ENCODE data around the gene SLC35E3. TPM values are rescaled to one million over a fixed set of nuclear protein-coding genes. Genes with fewer than 3 reads are reported as not detected.
"Not testable (repeated sequence)": the region's sequence is repeated elsewhere in the genome, so short reads cannot be mapped to it uniquely, and the experiment has no call there.

The SLC35E3 gene
- total RNA-seq, 1 donor = 5.8 TPM

- TF ChIP-seq CTCF (IDR thresholded peaks at IDR 0.05; ENCODE audit: extremely low read depth, low read depth, low read length) = no peak
- DNase-seq (ENCODE audit: insufficient read length, low spot score, missing footprints) = peak; percentile 39
- Histone ChIP-seq H3K4me2 (ENCODE audit: insufficient read depth, low read length) (peak overlapping the region; percentile 91), H3K4me3 (ENCODE audit: insufficient read depth, low read length) (no peak overlapping the region), H3K36me3 (ENCODE audit: insufficient read depth, low read length) (peaks cover 19% of the 10 kb centered on the region), H2AFZ (ENCODE audit: low read length) (no peak overlapping the region), H3K79me2 (ENCODE audit: insufficient read depth, low read length) (peaks cover 34% of the 10 kb centered on the region), H3K27me3 (ENCODE audit: insufficient read depth, low read length) (no peaks in the 10 kb centered on the region), H3K27ac (ENCODE audit: low read depth, low read length) (no peak overlapping the region), H4K20me1 (ENCODE audit: insufficient read depth, low read length) (peaks cover under 1% of the 10 kb centered on the region), H3K4me1 (ENCODE audit: insufficient read depth, low read length) (peaks cover 4% of the 10 kb centered on the region), H3K9me3 (ENCODE audit: low read depth, low read length) (no peaks in the 10 kb centered on the region)
Measured at GRCh38 chr12:68806488-68807237, 60.7 kb downstream of the SLC35E3 start.

- not testable (repeated sequence) for DNase-seq (ENCODE audit: insufficient read length, low spot score, missing footprints); H4K20me1 ChIP-seq (ENCODE audit: insufficient read depth, low read length); H3K27me3 ChIP-seq (ENCODE audit: insufficient read depth, low read length); H3K9me3 ChIP-seq (ENCODE audit: low read depth, low read length); H3K4me1 ChIP-seq (ENCODE audit: insufficient read depth, low read length)
- Histone ChIP-seq H3K4me2 (ENCODE audit: insufficient read depth, low read length) (peak overlapping the region; percentile 91), H3K4me3 (ENCODE audit: insufficient read depth, low read length) (peak overlapping the region; percentile 100), H3K27ac (ENCODE audit: low read depth, low read length) (peak overlapping the region; percentile 98), H2AFZ (ENCODE audit: low read length) (peak overlapping the region; percentile 68), H3K79me2 (ENCODE audit: insufficient read depth, low read length) (peaks cover 39% of the 10 kb centered on the region), H3K36me3 (ENCODE audit: insufficient read depth, low read length) (peaks cover 23% of the 10 kb centered on the region)
Measured at GRCh38 chr12:68807274-68807575, 61.2 kb downstream of the SLC35E3 start.

GRCh38 chr12:68807576-68808387 lies 61.8 kb downstream of the SLC35E3 start, which contains the start of gene MDM2:
Gene MDM2, plus strand, starts transcription at chr12:68808177. Its CDS starts 301 bp downstream, at chr12:68808478.
- H3K4me1 ChIP-seq (ENCODE audit: insufficient read depth, low read length) = peaks cover 12% of the 10 kb centered on the region
- no peaks in the 10 kb centered on the region for H3K9me3 ChIP-seq (ENCODE audit: low read depth, low read length)
- peaks cover 44% of the 10 kb centered on the region for H3K79me2 ChIP-seq (ENCODE audit: insufficient read depth, low read length)
- no peaks in the 10 kb centered on the region for H3K27me3 ChIP-seq (ENCODE audit: insufficient read depth, low read length)
- peak; percentile 99 for DNase-seq (ENCODE audit: insufficient read length, low spot score, missing footprints)
- H3K27ac ChIP-seq (ENCODE audit: low read depth, low read length) = peak within 1 kb of the TSS; percentile 98
- peak within 1 kb of the TSS; percentile 100 for H3K4me3 ChIP-seq (ENCODE audit: insufficient read depth, low read length)
- peak within 1 kb of the TSS; percentile 88 for H2AFZ ChIP-seq (ENCODE audit: low read length)
- peaks cover 29% of the 10 kb centered on the region for H3K36me3 ChIP-seq (ENCODE audit: insufficient read depth, low read length)
- H4K20me1 ChIP-seq (ENCODE audit: insufficient read depth, low read length) = peaks cover 12% of the 10 kb centered on the region
- H3K4me2 ChIP-seq (ENCODE audit: insufficient read depth, low read length) = peak within 1 kb of the TSS; percentile 91
- TF ChIP-seq CTCF (IDR thresholded peaks at IDR 0.05; ENCODE audit: extremely low read depth, low read depth, low read length) = peak; percentile 59

GRCh38 chr12:68808388-68809189 lies 62.6 kb downstream of the SLC35E3 start:
- Histone ChIP-seq H3K4me2 (ENCODE audit: insufficient read depth, low read length) (peak overlapping the region; percentile 91), H3K27ac (ENCODE audit: low read depth, low read length) (peak overlapping the region; percentile 98), H3K36me3 (ENCODE audit: insufficient read depth, low read length) (peaks cover 37% of the 10 kb centered on the region), H3K4me1 (ENCODE audit: insufficient read depth, low read length) (peaks cover 16% of the 10 kb centered on the region), H2AFZ (ENCODE audit: low read length) (peak overlapping the region; percentile 88), H4K20me1 (ENCODE audit: insufficient read depth, low read length) (peaks cover 17% of the 10 kb centered on the region), H3K27me3 (ENCODE audit: insufficient read depth, low read length) (no peaks in the 10 kb centered on the region), H3K79me2 (ENCODE audit: insufficient read depth, low read length) (peaks cover 52% of the 10 kb centered on the region), H3K9me3 (ENCODE audit: low read depth, low read length) (no peaks in the 10 kb centered on the region), H3K4me3 (ENCODE audit: insufficient read depth, low read length) (peak overlapping the region; percentile 100)
- peak; percentile 95 for DNase-seq (ENCODE audit: insufficient read length, low spot score, missing footprints)
- no peak for TF ChIP-seq CTCF (IDR thresholded peaks at IDR 0.05; ENCODE audit: extremely low read depth, low read depth, low read length)
